SK-N-SH (cell line): Measurements from ENCODE around the gene LLGL2. TPM values are rescaled to one million over a fixed set of nuclear protein-coding genes. Genes with fewer than 3 reads are reported as not detected.

Experiments used
- CTCF ChIA-PET: fragments of 300-600, 350-600 bp; formaldehyde crosslinking; extraction: SDS; loops from one replicate; lab custom pipeline; 2021; lab: Yijun Ruan, JAX
- POLR2A ChIA-PET: fragments of 350-600 bp; sonication (Branson Sonifier 250); formaldehyde crosslinking; extraction: SDS; loops from one replicate; lab custom pipeline; 2020; ENCODE audit warnings: antibody characterized with exemption, inconsistent platforms; lab: Yijun Ruan, JAX
- DNase-seq: peaks from one replicate; pipeline ENCODE4 v3.0.0; 2012
- H2AFZ ChIP-seq: fragments of 200-600 bp; sonication (generic); 2 replicates; pipeline ENCODE4 v1.8.1; 2016; ENCODE audit warnings: antibody characterized with exemption, mild to moderate bottlenecking, low read depth
- H3F3A ChIP-seq: fragments of 200-600 bp; sonication (generic); replicated peaks from 2 replicates; pipeline ENCODE3; 2016; ENCODE audit warnings: antibody characterized with exemption, mild to moderate bottlenecking; ENCODE audit not compliant: insufficient read depth
- H3K27ac ChIP-seq, 2 experiments: fragments of 200-500 bp in 1 of 2; fragments of 200-600 bp in 1 of 2; sonication (Bioruptor generic) in 1 of 2; sonication (generic), shearing (Covaris generic) in 1 of 2; 2 replicates each; pipeline versions ENCODE4 v1.5.1 to v1.6.1; 2014 to 2016; ENCODE audit warnings: low read depth in 2 of 2, inconsistent platforms in 1 of 2, low read length in 1 of 2, mild to moderate bottlenecking in 1 of 2, mixed read lengths in 1 of 2
- H3K27me3 ChIP-seq: fragments of 200-600 bp; sonication (generic), shearing (Covaris generic); 2 replicates; pipeline ENCODE4 v1.6.1; 2016; ENCODE audit warnings: mixed run types; ENCODE audit not compliant: insufficient read depth
- H3K36me3 ChIP-seq, 2 experiments: fragments of 200-500 bp in 1 of 2; fragments of 200-600 bp in 1 of 2; sonication (Bioruptor generic) in 1 of 2; sonication (generic) in 1 of 2; replicated peaks in 1 of 2; 2 replicates each; pipeline versions ENCODE3 to v1.5.1; 2014 to 2016; ENCODE audit warnings: low read length in 1 of 2, mild to moderate bottlenecking in 1 of 2; ENCODE audit not compliant: insufficient read depth in 2 of 2, control insufficient read depth in 1 of 2
- H3K4me1 ChIP-seq, 2 experiments: fragments of 200-500 bp in 1 of 2; fragments of 200-600 bp in 1 of 2; sonication (Bioruptor generic) in 1 of 2; sonication (generic), shearing (Covaris generic) in 1 of 2; 2 replicates each; pipeline versions ENCODE4 v1.5.1 to v1.6.1; 2014 to 2016; ENCODE audit warnings: low read depth in 1 of 2, low read length in 1 of 2, mixed run types in 1 of 2; ENCODE audit not compliant: insufficient read depth in 2 of 2, control insufficient read depth in 1 of 2
- H3K4me2 ChIP-seq: fragments of 200-600 bp; sonication (generic), shearing (Covaris generic); 2 replicates; pipeline ENCODE4 v1.6.1; 2017; ENCODE audit warnings: mixed run types
- H3K4me3 ChIP-seq, 2 experiments: fragments of 200-500 bp in 1 of 2; fragments of 200-600 bp in 1 of 2; sonication (Bioruptor generic) in 1 of 2; sonication (generic), shearing (Covaris generic) in 1 of 2; 2 replicates each; pipeline versions ENCODE4 v1.5.1 to v1.8.1; 2014 to 2016; ENCODE audit warnings: low read depth in 2 of 2, inconsistent platforms in 1 of 2, low read length in 1 of 2, mild to moderate bottlenecking in 1 of 2, mixed read lengths in 1 of 2, moderate library complexity in 1 of 2
- H3K79me2 ChIP-seq: fragments of 200-600 bp; sonication (generic); 2 replicates; pipeline ENCODE4 v1.8.1; 2017; ENCODE audit warnings: mild to moderate bottlenecking; ENCODE audit not compliant: insufficient read depth
- H3K9ac ChIP-seq: fragments of 200-600 bp; sonication (generic); 2 replicates; pipeline ENCODE4 v1.6.1; 2017; ENCODE audit warnings: mixed run types
- H3K9me2 ChIP-seq: fragments of 200-600 bp; sonication (generic); 2 replicates; pipeline ENCODE4 v1.6.1; 2017; ENCODE audit warnings: mixed run types
- H3K9me3 ChIP-seq: fragments of 200-600 bp; sonication (generic); 2 replicates; pipeline ENCODE4 v1.6.1; 2017; ENCODE audit warnings: mixed run types, mild to moderate bottlenecking, moderate library complexity
- H4K20me1 ChIP-seq: fragments of 200-600 bp; sonication (generic); 2 replicates; pipeline ENCODE4 v1.6.1; 2017; ENCODE audit warnings: mild to moderate bottlenecking, mixed run types; ENCODE audit not compliant: insufficient read depth
- ELF1 ChIP-seq: IDR thresholded peaks from 2 replicates; pipeline ENCODE4 v1.4.0; 2012
- EZH2phosphoT487 ChIP-seq: fragments of 200-600 bp; sonication (generic); IDR thresholded peaks from 2 replicates; pipeline ENCODE4 v1.6.1; 2017; ENCODE audit warnings: low read depth, mixed run types, mild to moderate bottlenecking, antibody characterized with exemption, moderate library complexity, borderline replicate concordance
- FOSL2 ChIP-seq: IDR thresholded peaks from 2 replicates; pipeline ENCODE4 v1.4.0; 2012; ENCODE audit warnings: low read depth, mild to moderate bottlenecking, moderate library complexity, borderline replicate concordance
- FOXM1 ChIP-seq: IDR thresholded peaks from 2 replicates; pipeline ENCODE4 v1.4.0; 2012; ENCODE audit warnings: low read depth, mild to moderate bottlenecking
- GABPA ChIP-seq: IDR thresholded peaks from 2 replicates; pipeline ENCODE4 v1.4.0; 2012; ENCODE audit warnings: low read depth, mild to moderate bottlenecking
- GATA2 ChIP-seq: sonication (generic); formaldehyde crosslinking; IDR thresholded peaks from 2 replicates; pipeline ENCODE4 v1.5.0; 2020; ENCODE audit warnings: mild to moderate bottlenecking, missing genetic modification reagents
- JUND ChIP-seq: IDR thresholded peaks from 2 replicates; pipeline ENCODE4 v1.4.0; 2012
- MXI1 ChIP-seq: IDR thresholded peaks from 2 replicates; pipeline ENCODE4 v1.6.1; 2012; ENCODE audit warnings: mild to moderate bottlenecking, low read depth, low read length, improper control_type of control experiment
- NRF1 ChIP-seq: IDR thresholded peaks from 2 replicates; pipeline ENCODE4 v1.6.1; 2012; ENCODE audit warnings: low read depth, mild to moderate bottlenecking, low read length
- POLR2AphosphoS5 ChIP-seq: IDR thresholded peaks from 2 replicates; pipeline ENCODE4 v1.6.1; 2012; ENCODE audit warnings: low read depth, low read length
- RAD21 ChIP-seq: IDR thresholded peaks from 2 replicates; pipeline ENCODE4 v1.6.1; 2012; ENCODE audit warnings: mild to moderate bottlenecking, low read length
- REST ChIP-seq: IDR thresholded peaks from 2 replicates; pipeline ENCODE4 v1.6.1; 2012; ENCODE audit warnings: mild to moderate bottlenecking, low read depth, low read length, moderate library complexity
- RFX5 ChIP-seq: IDR thresholded peaks from 2 replicates; pipeline ENCODE4 v1.6.1; 2012; ENCODE audit warnings: mild to moderate bottlenecking, improper control_type of control experiment, low read length
- RXRA ChIP-seq: IDR thresholded peaks from 2 replicates; pipeline ENCODE4 v1.4.0; 2012; ENCODE audit warnings: low read depth, mild to moderate bottlenecking, borderline replicate concordance
- TAF1 ChIP-seq: IDR thresholded peaks from 2 replicates; pipeline ENCODE4 v1.6.1; 2012; ENCODE audit warnings: low read depth, mild to moderate bottlenecking, low read length, moderate library complexity, borderline replicate concordance
- TCF12 ChIP-seq: IDR thresholded peaks from 2 replicates; pipeline ENCODE4 v1.4.0; 2012
- YY1 ChIP-seq: IDR thresholded peaks from 2 replicates; pipeline ENCODE4 v1.4.0; 2012; ENCODE audit warnings: low read depth, mild to moderate bottlenecking
- WGBS: methylation state at CpG from one replicate; pipeline ENCODE4 v1.1.6; 2017; ENCODE audit warnings: low lambda C conversion rate; 5-methylcytosine and 5-hydroxymethylcytosine counted together
- polyA plus RNA-seq, 3 experiments: library from polyadenylated mRNA; depleted of rRNA; stranded (reverse); fragments of >200 nt; gene quantifications; 2 replicates each; pipeline ENCODE4 v1.2.3, GENCODE V29; 2012
- TF ChIP-seq, protein P1 (sequence below): fragments of 150-350 bp; IDR thresholded peaks from 2 replicates; pipeline ENCODE4 v1.6.1; 2016; ENCODE audit warnings: mild to moderate bottlenecking, low read depth, low read length
- TF ChIP-seq, protein P2 (sequence below): IDR thresholded peaks from 2 replicates; pipeline ENCODE4 v1.4.0; 2012; ENCODE audit warnings: low read depth
- TF ChIP-seq, protein P3 (sequence below): fragments of 150-350 bp; IDR thresholded peaks from 2 replicates; pipeline ENCODE4 v1.6.1; 2017; ENCODE audit warnings: antibody characterized with exemption, low read length, low read depth, borderline replicate concordance

The LLGL2 gene
- polyA plus RNA-seq, 1 of the 3 experiments (the other 2 are of a cell fraction): 6.7 TPM

DNA sequence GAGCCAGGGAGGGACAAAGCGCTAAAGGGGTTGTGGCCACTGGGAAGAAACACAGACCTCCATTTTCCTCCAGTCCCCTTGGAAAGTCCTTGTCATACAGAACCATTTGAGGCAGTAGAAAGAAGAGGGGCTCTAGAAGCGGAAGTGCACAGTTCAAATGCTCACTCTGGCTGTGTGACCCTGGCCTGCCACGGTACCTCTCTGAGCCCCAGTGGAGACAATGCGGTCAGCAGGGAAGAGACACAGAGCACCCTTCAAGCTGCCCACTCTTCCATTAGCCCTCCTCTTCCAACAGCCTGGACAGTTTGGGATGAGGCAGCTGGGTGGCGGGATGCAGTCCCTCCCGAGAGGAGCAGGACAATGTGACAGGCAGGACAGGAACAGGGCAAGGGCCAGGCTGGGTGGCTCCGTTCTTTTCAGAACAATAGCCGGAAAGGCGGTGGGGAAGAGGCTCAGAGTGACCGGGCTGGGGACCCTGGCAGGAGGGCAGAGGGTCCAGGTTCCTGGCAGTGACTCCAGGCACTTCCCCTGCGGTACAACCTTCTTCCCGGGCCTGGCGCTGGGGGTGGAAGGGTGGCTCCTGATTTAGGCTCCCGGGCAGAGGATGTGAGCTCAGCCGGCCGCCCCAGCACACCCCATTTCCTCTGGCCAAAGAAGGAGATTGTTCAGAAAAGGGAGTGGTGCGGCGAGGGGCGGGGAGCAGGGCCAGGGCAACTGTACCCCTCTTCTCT lies 15.8 kb upstream of the LLGL2 start:
- Histone ChIP-seq H3K9me2 (no peaks in the 10 kb centered on the region), H3K27me3 (no peaks in the 10 kb centered on the region), H3K4me2 (no peak overlapping the region), H3K27ac (no peak overlapping the region), H3F3A (no peaks in the 10 kb centered on the region), H3K9me3 (no peaks in the 10 kb centered on the region), H3K36me3 (peaks cover 0 to 29% of the 10 kb centered on the region in 2 experiments), H3K9ac (no peak overlapping the region), H3K4me1 (peaks cover 6 to 28% of the 10 kb centered on the region in 2 experiments; a peak in 1 of 4 replicates), H3K79me2 (peaks cover 19% of the 10 kb centered on the region; the same call in 1 of the 2 replicates), H2AFZ (no peak overlapping the region), H4K20me1 (peaks cover 44% of the 10 kb centered on the region), H3K4me3 (no peak overlapping the region)
- 94% methylated on average over 19 of the region's 19 CpGs for WGBS
- CTCF ChIA-PET: interaction anchor here (0.7 to 1.2 kb wide), 4 partner anchors 9 to 124 kb away, joined by 3 to 4 read pairs (median 4); partner anchors contain the start of gene SMIM5
- TF ChIP-seq RXRA: no peak
- no peak for TF ChIP-seq FOXM1
- TF ChIP-seq YY1: no peak
- no peak for TF ChIP-seq FOSL2
- TF ChIP-seq REST: no peak
- TF ChIP-seq, protein P1, sequence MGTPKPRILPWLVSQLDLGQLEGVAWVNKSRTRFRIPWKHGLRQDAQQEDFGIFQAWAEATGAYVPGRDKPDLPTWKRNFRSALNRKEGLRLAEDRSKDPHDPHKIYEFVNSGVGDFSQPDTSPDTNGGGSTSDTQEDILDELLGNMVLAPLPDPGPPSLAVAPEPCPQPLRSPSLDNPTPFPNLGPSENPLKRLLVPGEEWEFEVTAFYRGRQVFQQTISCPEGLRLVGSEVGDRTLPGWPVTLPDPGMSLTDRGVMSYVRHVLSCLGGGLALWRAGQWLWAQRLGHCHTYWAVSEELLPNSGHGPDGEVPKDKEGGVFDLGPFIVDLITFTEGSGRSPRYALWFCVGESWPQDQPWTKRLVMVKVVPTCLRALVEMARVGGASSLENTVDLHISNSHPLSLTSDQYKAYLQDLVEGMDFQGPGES: no peak
- no peak for TF ChIP-seq TCF12
- no peak for TF ChIP-seq RAD21
- TF ChIP-seq ELF1: no peak
- TF ChIP-seq GABPA: no peak
- TF ChIP-seq NRF1: no peak
- no peak for TF ChIP-seq EZH2phosphoT487
- TF ChIP-seq RFX5: no peak
- TF ChIP-seq, protein P2, sequence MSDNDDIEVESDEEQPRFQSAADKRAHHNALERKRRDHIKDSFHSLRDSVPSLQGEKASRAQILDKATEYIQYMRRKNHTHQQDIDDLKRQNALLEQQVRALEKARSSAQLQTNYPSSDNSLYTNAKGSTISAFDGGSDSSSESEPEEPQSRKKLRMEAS: no peak
- no peak for TF ChIP-seq JUND
- no peak for TF ChIP-seq POLR2AphosphoS5
- TF ChIP-seq TAF1: no peak
- TF ChIP-seq, protein P3, sequence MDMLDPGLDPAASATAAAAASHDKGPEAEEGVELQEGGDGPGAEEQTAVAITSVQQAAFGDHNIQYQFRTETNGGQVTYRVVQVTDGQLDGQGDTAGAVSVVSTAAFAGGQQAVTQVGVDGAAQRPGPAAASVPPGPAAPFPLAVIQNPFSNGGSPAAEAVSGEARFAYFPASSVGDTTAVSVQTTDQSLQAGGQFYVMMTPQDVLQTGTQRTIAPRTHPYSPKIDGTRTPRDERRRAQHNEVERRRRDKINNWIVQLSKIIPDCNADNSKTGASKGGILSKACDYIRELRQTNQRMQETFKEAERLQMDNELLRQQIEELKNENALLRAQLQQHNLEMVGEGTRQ: no peak
- TF ChIP-seq GATA2 (CRISPR knock-in tag): no peak
- no peak for TF ChIP-seq MXI1
- POLR2A ChIA-PET: interaction anchor here (1.1 kb wide), 1 partner anchor 9 kb away, joined by 3 read pairs; no protein-coding TSS in a partner anchor
- no peak for DNase-seq
